HL-60/S4 (cell line): ENCODE data around the gene CEACAM16.

Experiments used
- in situ Hi-C: fragments of 300-500 bp; cut with MboI; formaldehyde crosslinking; loops from 2 replicates; pipeline ENCODE4 v1.14.3; 2022; ENCODE audit warnings: low sequenced_read_pairs

Gene CEACAM16

DNA sequence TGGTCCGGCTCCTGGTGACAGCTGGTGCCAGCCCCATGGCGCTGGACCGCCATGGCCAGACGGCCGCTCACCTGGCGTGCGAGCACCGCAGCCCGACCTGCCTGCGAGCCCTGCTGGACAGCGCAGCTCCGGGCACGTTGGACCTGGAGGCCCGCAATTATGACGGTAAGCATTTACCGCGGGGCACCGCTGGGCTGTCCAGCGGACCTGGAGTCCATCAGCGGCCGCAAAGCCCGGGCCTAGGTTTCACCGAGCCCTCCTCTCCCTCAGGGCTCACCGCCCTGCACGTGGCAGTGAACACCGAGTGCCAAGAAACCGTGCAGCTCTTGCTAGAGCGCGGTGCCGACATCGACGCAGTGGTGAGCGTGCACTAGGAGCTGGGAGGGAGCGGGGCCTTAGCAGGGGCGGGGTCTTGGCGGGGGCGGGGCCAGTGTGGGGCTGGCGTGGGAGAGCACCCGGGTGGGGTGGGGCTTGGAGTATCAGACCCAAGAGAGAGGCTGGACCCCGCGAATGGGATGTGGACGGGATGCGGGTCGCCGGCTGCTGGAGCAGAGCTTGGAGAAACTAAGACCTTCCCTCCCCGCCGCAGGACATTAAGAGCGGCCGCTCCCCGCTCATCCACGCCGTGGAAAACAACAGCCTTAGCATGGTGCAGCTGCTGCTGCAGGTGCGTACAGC is 58.2 kb downstream of the CEACAM16 start:
- in situ Hi-C loops, result no loop called here

DNA sequence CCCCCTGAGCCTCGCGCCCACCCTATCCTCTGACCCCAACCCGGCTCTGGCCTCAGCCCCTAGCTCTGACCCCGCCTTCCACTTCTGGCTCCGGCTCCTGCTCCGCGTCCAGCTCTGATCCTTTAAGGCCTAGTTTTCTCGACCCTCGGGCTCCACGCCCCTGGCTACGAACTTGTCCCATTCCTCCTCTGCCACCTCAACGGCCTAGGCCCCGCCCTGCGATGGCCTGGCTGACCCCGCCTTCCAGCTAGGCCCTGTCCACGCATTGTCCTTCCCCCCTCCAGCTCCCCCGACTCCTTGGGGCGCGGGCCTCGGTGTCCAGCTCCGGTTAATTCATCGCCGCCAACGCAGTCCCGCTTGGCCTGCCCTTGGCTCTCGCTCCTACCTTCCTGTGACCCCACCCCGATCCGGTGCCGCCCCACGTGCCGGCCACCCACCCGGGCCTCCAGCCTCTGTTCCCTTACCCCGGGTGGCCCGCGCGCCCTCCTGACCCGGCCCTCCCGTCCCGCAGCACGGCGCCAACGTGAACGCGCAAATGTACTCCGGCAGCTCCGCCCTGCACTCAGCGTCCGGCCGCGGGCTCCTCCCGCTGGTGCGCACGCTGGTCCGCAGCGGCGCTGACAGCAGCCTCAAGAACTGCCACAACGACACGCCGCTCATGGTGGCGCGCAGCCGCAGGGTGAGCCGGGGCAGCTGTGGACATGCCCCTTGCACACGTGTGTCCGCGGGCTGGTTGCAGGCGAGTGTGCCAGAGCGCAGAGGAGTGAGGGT is 59.0 kb downstream of the CEACAM16 start:
- in situ Hi-C loops, result no loop called here

DNA sequence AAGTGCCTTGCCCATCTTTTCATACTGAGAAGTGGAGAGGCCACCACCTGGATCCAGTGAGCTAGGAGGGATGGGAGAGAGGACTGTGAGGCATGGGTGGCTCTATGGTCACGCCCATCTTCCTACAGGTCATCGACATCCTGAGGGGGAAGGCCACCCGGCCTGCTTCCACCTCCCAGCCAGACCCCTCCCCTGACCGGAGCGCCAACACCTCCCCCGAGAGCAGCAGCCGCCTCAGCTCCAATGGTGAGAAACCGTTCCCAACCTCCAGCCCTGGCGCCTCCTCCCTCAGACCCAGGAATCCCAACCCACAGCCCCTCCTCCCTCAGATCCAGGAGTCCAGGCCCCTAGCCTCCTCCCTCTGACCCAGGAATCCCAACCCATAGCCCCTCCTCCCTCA is 59.6 kb downstream of the CEACAM16 start:
- in situ Hi-C loops, result no loop called here

DNA sequence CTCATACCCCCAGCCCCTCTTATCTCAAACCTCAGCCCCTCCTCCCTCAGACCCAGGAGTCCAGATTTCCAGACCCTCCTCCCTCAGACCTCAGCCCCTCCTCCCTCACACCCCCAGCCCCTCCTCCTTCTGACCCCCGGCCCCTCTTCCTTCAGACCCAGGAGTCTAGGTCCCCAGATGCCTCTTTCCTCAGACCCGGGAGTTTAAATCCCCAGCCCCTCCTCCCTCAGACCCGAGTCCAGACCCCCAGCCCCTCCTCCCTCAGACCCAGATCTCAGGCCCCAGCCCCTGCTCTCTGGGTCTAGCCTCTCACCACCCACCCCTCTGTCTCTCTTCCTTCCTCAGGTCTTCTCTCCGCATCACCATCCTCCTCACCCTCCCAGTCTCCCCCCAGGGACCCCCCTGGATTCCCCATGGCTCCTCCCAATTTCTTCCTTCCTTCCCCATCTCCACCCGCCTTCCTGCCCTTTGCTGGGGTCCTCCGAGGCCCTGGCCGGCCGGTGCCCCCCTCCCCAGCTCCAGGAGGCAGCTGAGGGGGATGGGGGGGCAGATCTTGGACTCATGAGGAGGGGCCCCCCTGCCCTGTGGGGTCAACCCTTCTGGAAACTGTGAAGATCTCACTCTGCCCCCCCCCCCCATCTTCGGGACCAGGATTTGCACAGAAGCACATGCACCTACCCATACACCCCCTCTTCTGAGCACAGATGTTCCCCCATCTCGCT is 60.3 kb downstream of the CEACAM16 start:
- in situ Hi-C loops, result no loop called here
